Loucy (cell line): ENCODE data around the gene LILRA5.
"Not testable (repeated sequence)": the region's sequence is repeated elsewhere in the genome, so short reads cannot be mapped to it uniquely, and the experiment has no call there.

Source experiments
- CTCF ChIP-seq: fragments of 200-600 bp; sonication (generic); conservative IDR thresholded peaks from 2 replicates; pipeline ENCODE4 v1.5.1; 2014; ENCODE audit warnings: mild to moderate bottlenecking, antibody characterized with exemption, low read length
- EZH2phosphoT487 ChIP-seq: fragments of 200-600 bp; IDR thresholded peaks from 2 replicates; pipeline ENCODE4 v1.6.1; 2018; ENCODE audit warnings: antibody characterized with exemption, mild to moderate bottlenecking, moderate library complexity, borderline replicate concordance

GRCh38 chr19:54361680-54362422 lies 48.9 kb upstream of the LILRA5 start:
- TF ChIP-seq EZH2phosphoT487, CTCF: not testable (repeated sequence)
